ENCODE results near the gene INPP4B.

The INPP4B gene

GRCh38 chr4:142345924-142346323 is 500.2 kb downstream of the INPP4B start:
- no peak for TF ChIP-seq CTCF (IDR thresholded peaks at IDR 0.05; ENCODE audit: borderline replicate concordance, insufficient read depth, low read depth, low read length)
- no peak overlapping the region for H3K4me3 ChIP-seq (ENCODE audit: low read depth, low read length)

GRCh38 chr4:142341268-142341667 is 504.8 kb downstream of the INPP4B start:
- H3K4me3 ChIP-seq (ENCODE audit: low read depth, low read length), result no peak overlapping the region
- TF ChIP-seq CTCF (IDR thresholded peaks at IDR 0.05; ENCODE audit: borderline replicate concordance, insufficient read depth, low read depth, low read length), result no peak

- TF ChIP-seq CTCF (IDR thresholded peaks at IDR 0.05; ENCODE audit: borderline replicate concordance, insufficient read depth, low read depth, low read length), result no peak
- no peak overlapping the region for H3K4me3 ChIP-seq (ENCODE audit: low read depth, low read length)
These were observed 507.0 kb downstream of the INPP4B start for GRCh38 chr4:142339053-142339452.

- H3K4me3 ChIP-seq (ENCODE audit: low read depth, low read length), result no peak overlapping the region
- no peak for TF ChIP-seq CTCF (IDR thresholded peaks at IDR 0.05; ENCODE audit: borderline replicate concordance, insufficient read depth, low read depth, low read length)
These were observed 509.7 kb downstream of the INPP4B start for GRCh38 chr4:142336251-142336934.

GRCh38 chr4:142334931-142335330 is 511.2 kb downstream of the INPP4B start:
- H3K4me3 ChIP-seq (ENCODE audit: low read depth, low read length), result no peak overlapping the region
- TF ChIP-seq CTCF (IDR thresholded peaks at IDR 0.05; ENCODE audit: borderline replicate concordance, insufficient read depth, low read depth, low read length), result no peak

GRCh38 chr4:142331646-142332045 is 514.5 kb downstream of the INPP4B start:
- no peak overlapping the region for H3K4me3 ChIP-seq (ENCODE audit: low read depth, low read length)
- no peak for TF ChIP-seq CTCF (IDR thresholded peaks at IDR 0.05; ENCODE audit: borderline replicate concordance, insufficient read depth, low read depth, low read length)

GRCh38 chr4:142331132-142331531 is 515.0 kb downstream of the INPP4B start:
- no peak for TF ChIP-seq CTCF (IDR thresholded peaks at IDR 0.05; ENCODE audit: borderline replicate concordance, insufficient read depth, low read depth, low read length)

More at GRCh38 chr4:142331132-142331531, 515.0 kb downstream of the INPP4B start:
- no peak overlapping the region for H3K4me3 ChIP-seq (ENCODE audit: low read depth, low read length)

Data from GM12875 (cell line).